Adrenal gland (tissue), 12 donors: ENCODE results near the gene VDAC2. TPM values are rescaled to one million over a fixed set of nuclear protein-coding genes. Genes with fewer than 3 reads are reported as not detected.
"Not testable (repeated sequence)": the region's sequence is repeated elsewhere in the genome, so short reads cannot be mapped to it uniquely, and the experiment has no call there.

Experiments used
- DNase-seq, 7 donors: peaks; one replicate each; pipeline ENCODE4 v3.0.0-alpha.2; 2019 to 2020
- H3K27ac ChIP-seq, 5 donors: fragments of 200-600 bp; sonication (generic) in 4 of 5; 1 replicate in 3 of 5; 2 replicates in 2 of 5; pipeline versions ENCODE4 v1.5.1 to v1.8.0; 2016 to 2020; ENCODE audit warnings: mild to moderate bottlenecking in 1 of 5
- H3K27me3 ChIP-seq: fragments of 200-600 bp; 2 replicates; pipeline ENCODE4 v1.8.0; 2021
- H3K36me3 ChIP-seq, 2 donors: fragments of 200-600 bp; replicated peaks in 1 of 2; 1 replicate in 1 of 2; 2 replicates in 1 of 2; pipeline versions ENCODE4 v1.5.1 to v1.8.0; 2018 to 2022
- H3K4me1 ChIP-seq, 2 donors: fragments of 200-600 bp; replicated peaks in 1 of 2; 1 replicate in 1 of 2; 2 replicates in 1 of 2; pipeline versions ENCODE4 v1.5.1 to v1.8.0; 2018 to 2021
- H3K4me3 ChIP-seq, 4 donors: fragments of 200-600 bp; sonication (generic) in 3 of 4; one replicate each; pipeline ENCODE4 v1.5.1; 2016 to 2018
- H3K9me3 ChIP-seq, 3 donors: fragments of 200-600 bp; sonication (generic) in 1 of 3; replicated peaks in 1 of 3; 1 replicate in 2 of 3; 2 replicates in 1 of 3; pipeline versions ENCODE4 v1.5.1 to v1.8.0; 2016 to 2021
- CTCF ChIP-seq, 6 experiments: fragments of 450-650 bp in 4 of 6; fragments of 200-600 bp in 2 of 6; sonication (generic) in 1 of 6; IDR thresholded peaks; 1 replicate in 5 of 6; 2 replicates in 1 of 6; pipeline versions ENCODE4 v1.5.1 to v1.8.0; 2016 to 2021; ENCODE audit warnings: antibody characterized with exemption in 6 of 6, mild to moderate bottlenecking in 2 of 6, moderate library complexity in 1 of 6
- POLR2A ChIP-seq, 2 donors: fragments of 450-650 bp; IDR thresholded peaks; one replicate each; pipeline ENCODE4 v1.6.1; 2017; ENCODE audit warnings: antibody characterized with exemption in 2 of 2, mild to moderate bottlenecking in 2 of 2, moderate library complexity in 1 of 2
- WGBS, 4 donors: extraction: QIAGEN DNeasy Blood & Tissue Kit in 2 of 4; methylation state at CpG; one replicate each; pipeline versions ENCODE4 v1.1.5 to v1.1.7; 2013 to 2017; 5-methylcytosine and 5-hydroxymethylcytosine counted together
- intact Hi-C, 2 donors: fragments of 100-400 bp; cut with DNase I; formaldehyde crosslinking; loops; one replicate each; pipeline versions ENCODE4 v1.14.1 to v1.15.0; 2022 to 2023
- polyA plus RNA-seq, 3 donors: library from polyadenylated mRNA; stranded (reverse); fragments of 200-250 nt in 2 of 3; fragments of 350-450 nt in 1 of 3; fragmentation: Illumina TruSeq in 1 of 3; extraction: RNeasy Lipid Tissue Mini Kit (QIAGEN cat#74804) in 1 of 3; gene quantifications; one replicate each; pipeline ENCODE4 v1.2.3, GENCODE V29; 2013 to 2014
- total RNA-seq, 9 donors: library from RNA; depleted of rRNA in 4 of 9; stranded (reverse); fragments of >200 nt in 4 of 9; fragments of 120-200 nt in 1 of 9; fragmentation: NEBNext Ultra II Directional in 1 of 9; extraction: Animal tissue kit (Norgen Biotek cat#: 25700) in 1 of 9; gene quantifications; one replicate each; pipeline versions ENCODE4 v1.1.0 to v1.2.4, GENCODE V29; 2013 to 2023
- donor health status: healthy with polysubstance abuse.
- donor health status: Bipolar disorder and iron deficiency.
- donor health status: DM: yes; HTN: yes; CAD: no.
- donor health status: DM: no; HTN: no; CAD: no.
- donor health status: DM: no; HTN: no; CAD: no.
- donor health status: DM: yes; HTN: yes; CAD: no.

Gene VDAC2
- total and polyA plus RNA-seq, 12 donors, result 83.2 to 297 (median 183) TPM

- peak in 2 of 7 donors; percentile 11 to 30 for DNase-seq
- Histone ChIP-seq H3K4me3 (no peak overlapping the region), H3K27me3 (no peaks in the 10 kb centered on the region), H3K9me3 (no peaks in the 10 kb centered on the region), H3K36me3 (peaks cover 0 to 47% of the 10 kb centered on the region in 2 donors), H3K4me1 (peaks cover 23 to 47% of the 10 kb centered on the region in 2 donors), H3K27ac (peak overlapping the region in 3 of 5 donors; percentile 95 to 99 (median 99))
- no peak for TF ChIP-seq POLR2A (IDR thresholded peaks at IDR 0.05)
- TF ChIP-seq CTCF (IDR thresholded peaks at IDR 0.05), result no peak
- intact Hi-C loops, result no loop called here
- 72 to 76% (median 75%) methylated on average over 6 of the region's 6 CpGs for WGBS, 4 donors
These were observed 1.7 kb downstream of the VDAC2 start for GRCh38 chr10:75212343-75212742.

GRCh38 chr10:75220274-75220673, 9.7 kb downstream of the VDAC2 start:
- peaks cover 25 to 35% of the 10 kb centered on the region in 2 donors for H3K4me1 ChIP-seq
- WGBS, 4 donors, result 80 to 92% (median 85%) methylated on average over 4 of the region's 4 CpGs
- no peaks in the 10 kb centered on the region for H3K27me3 ChIP-seq
- H3K27ac ChIP-seq, result peak overlapping the region in 1 of 5 donors; percentile 14
- DNase-seq, result no peak
- no peak for TF ChIP-seq POLR2A (IDR thresholded peaks at IDR 0.05)
- TF ChIP-seq CTCF (IDR thresholded peaks at IDR 0.05), result no peak
- peaks cover 0 to 91% of the 10 kb centered on the region in 2 donors for H3K36me3 ChIP-seq
- H3K9me3 ChIP-seq, result no peaks in the 10 kb centered on the region
- intact Hi-C loops, result no loop called here
- no peak overlapping the region for H3K4me3 ChIP-seq

- H3K4me3 ChIP-seq, intact Hi-C loops, H3K27me3 ChIP-seq, H3K9me3 ChIP-seq, H3K27ac ChIP-seq: not testable (repeated sequence)
- WGBS, 4 donors, result 92 to 95% (median 93%) methylated on average over 8 of the region's 8 CpGs
- H3K36me3 ChIP-seq, result peaks cover 0 to 79% of the 10 kb centered on the region in 2 donors
- peak in 1 of 7 donors; percentile 2 for DNase-seq
- H3K4me1 ChIP-seq, result peaks cover 33 to 37% of the 10 kb centered on the region in 2 donors
These were observed 10.9 kb downstream of the VDAC2 start for GRCh38 chr10:75221492-75221891.

GRCh38 chr10:75223507-75223906, 12.9 kb downstream of the VDAC2 start:
- no peak overlapping the region for H3K4me3 ChIP-seq
- no peaks in the 10 kb centered on the region for H3K27me3 ChIP-seq
- DNase-seq, result peak in 1 of 7 donors; percentile 11
- no peaks in the 10 kb centered on the region for H3K9me3 ChIP-seq
- peaks cover 40 to 52% of the 10 kb centered on the region in 2 donors for H3K4me1 ChIP-seq
- intact Hi-C loops, result no loop called here
- peak overlapping the region; percentile 35 to 96 (median 91) for H3K27ac ChIP-seq
- WGBS, 4 donors, result 39 to 66% (median 58%) methylated on average over 2 of the region's 2 CpGs
- peaks cover 0 to 65% of the 10 kb centered on the region in 2 donors for H3K36me3 ChIP-seq
- no peak for TF ChIP-seq POLR2A (IDR thresholded peaks at IDR 0.05)
- no peak for TF ChIP-seq CTCF (IDR thresholded peaks at IDR 0.05)

GRCh38 chr10:75226095-75226494, 15.5 kb downstream of the VDAC2 start:
- Histone ChIP-seq H3K36me3 (peaks cover 0 to 61% of the 10 kb centered on the region in 2 donors), H3K9me3 (no peaks in the 10 kb centered on the region), H3K27ac (peak overlapping the region; percentile 50 to 96 (median 91)), H3K27me3 (no peaks in the 10 kb centered on the region), H3K4me1 (peaks cover 40 to 60% of the 10 kb centered on the region in 2 donors), H3K4me3 (peak overlapping the region in 1 of 4 donors; percentile 37)
- DNase-seq, result no peak
- 20 to 56% (median 34%) methylated on average over 2 of the region's 2 CpGs for WGBS, 4 donors
- intact Hi-C loops, result no loop called here
- TF ChIP-seq POLR2A (IDR thresholded peaks at IDR 0.05) (no peak), CTCF (IDR thresholded peaks at IDR 0.05) (no peak)
